Liver (tissue), 9 donors: ENCODE results near the gene LMF1. TPM values are rescaled to one million over a fixed set of nuclear protein-coding genes. Genes with fewer than 3 reads are reported as not detected.

Experiments used
- DNase-seq: peaks from one replicate; pipeline ENCODE4 v3.0.0-alpha.2; 2017; ENCODE audit warnings: low spot score
- H3K27ac ChIP-seq, 2 donors: one replicate each; pipeline ENCODE4 v1.7.0; 2013; ENCODE audit warnings: inconsistent platforms in 2 of 2, low read length in 2 of 2, control low read depth in 1 of 2, low read depth in 1 of 2, mild to moderate bottlenecking in 1 of 2
- H3K27me3 ChIP-seq, 4 donors: one replicate each; pipeline versions ENCODE4 v1.6.1 to v1.7.0; 2013; ENCODE audit warnings: low read length in 3 of 4, inconsistent platforms in 1 of 4, mild to moderate bottlenecking in 1 of 4, moderate library complexity in 1 of 4; ENCODE audit not compliant: control insufficient read depth in 4 of 4, insufficient read depth in 4 of 4
- H3K36me3 ChIP-seq, 4 donors: one replicate each; pipeline versions ENCODE4 v1.6.1 to v1.7.0; 2013; ENCODE audit warnings: low read length in 3 of 4, mild to moderate bottlenecking in 3 of 4, low read depth in 1 of 4, moderate library complexity in 1 of 4; ENCODE audit not compliant: control insufficient read depth in 4 of 4, insufficient read depth in 3 of 4
- H3K4me1 ChIP-seq, 4 donors: one replicate each; pipeline versions ENCODE4 v1.6.1 to v1.7.0; 2013; ENCODE audit warnings: low read length in 3 of 4, mild to moderate bottlenecking in 3 of 4, moderate library complexity in 1 of 4; ENCODE audit not compliant: control insufficient read depth in 4 of 4, insufficient read depth in 4 of 4
- H3K4me3 ChIP-seq, 3 donors: one replicate each; pipeline versions ENCODE4 v1.6.1 to v1.7.0; 2013; ENCODE audit warnings: low read length in 3 of 3, control low read depth in 1 of 3, low read depth in 1 of 3, mild to moderate bottlenecking in 1 of 3
- H3K9ac ChIP-seq, 2 donors: one replicate each; pipeline ENCODE4 v1.7.0; 2013; ENCODE audit warnings: low read length in 2 of 2, mild to moderate bottlenecking in 2 of 2, moderate library complexity in 2 of 2, control low read depth in 1 of 2, low read depth in 1 of 2
- H3K9me3 ChIP-seq, 4 donors: one replicate each; pipeline versions ENCODE4 v1.6.1 to v1.7.0; 2013; ENCODE audit warnings: low read length in 3 of 4; ENCODE audit not compliant: control insufficient read depth in 4 of 4
- ATF3 ChIP-seq: IDR thresholded peaks from 2 replicates; pipeline ENCODE4 v1.6.1; 2016; ENCODE audit warnings: antibody characterized with exemption
- EGR1 ChIP-seq, 2 donors: IDR thresholded peaks; 2 replicates each; pipeline ENCODE4 v1.6.1; 2016 to 2018; ENCODE audit warnings: antibody characterized with exemption in 2 of 2, low read depth in 2 of 2
- FOXA1 ChIP-seq: IDR thresholded peaks from 2 replicates; pipeline ENCODE4 v1.6.1; 2016; ENCODE audit warnings: antibody characterized with exemption
- FOXA2 ChIP-seq: IDR thresholded peaks from 2 replicates; pipeline ENCODE4 v1.6.1; 2016; ENCODE audit warnings: antibody characterized with exemption
- GABPA ChIP-seq, 2 donors: IDR thresholded peaks in 1 of 2; conservative IDR thresholded peaks in 1 of 2; 2 replicates each; pipeline ENCODE4 v1.6.1; 2016; ENCODE audit warnings: antibody characterized with exemption in 2 of 2, mild to moderate bottlenecking in 1 of 2, moderate library complexity in 1 of 2
- JUND ChIP-seq, 2 donors: IDR thresholded peaks; 2 replicates each; pipeline ENCODE4 v1.6.1; 2016; ENCODE audit warnings: antibody characterized with exemption in 2 of 2
- REST ChIP-seq: IDR thresholded peaks from 2 replicates; pipeline ENCODE4 v1.6.1; 2016; ENCODE audit warnings: antibody characterized with exemption, mild to moderate bottlenecking
- SP1 ChIP-seq: IDR thresholded peaks from 2 replicates; pipeline ENCODE4 v1.6.1; 2018; ENCODE audit warnings: antibody characterized with exemption, mild to moderate bottlenecking
- TAF1 ChIP-seq: conservative IDR thresholded peaks from 2 replicates; pipeline ENCODE4 v1.6.1; 2016; ENCODE audit warnings: antibody characterized with exemption, mild to moderate bottlenecking
- YY1 ChIP-seq: IDR thresholded peaks from 2 replicates; pipeline ENCODE4 v1.6.1; 2016; ENCODE audit warnings: antibody characterized with exemption, mild to moderate bottlenecking
- WGBS: extraction: QIAGEN DNeasy Blood & Tissue Kit; methylation state at CpG from one replicate; pipeline ENCODE4 v1.1.7; 2013; 5-methylcytosine and 5-hydroxymethylcytosine counted together
- polyA plus RNA-seq, 2 donors: library from polyadenylated mRNA; stranded (reverse) in 1 of 2; unstranded in 1 of 2; fragments of 200-250 nt in 1 of 2; fragments of >200 nt in 1 of 2; fragmentation: Nextera tagmentation in 1 of 2; extraction: Ambion mirVana in 1 of 2; gene quantifications; one replicate each; pipeline versions ENCODE4 v1.2.1 to v1.2.3, GENCODE V29; 2013 to 2015
- total RNA-seq, 2 donors: library from RNA; depleted of rRNA; stranded (reverse); fragments of >200 nt; gene quantifications; one replicate each; pipeline ENCODE4 v1.2.3, GENCODE V29; 2014
- TF ChIP-seq, protein P1 (sequence below): fragments of 150-350 bp; IDR thresholded peaks from 2 replicates; pipeline ENCODE4 v1.5.1; 2017; ENCODE audit warnings: improper control_type of control experiment, low read depth, low read length; ENCODE audit not compliant: missing input control
- TF ChIP-seq, protein P2 (sequence below): IDR thresholded peaks from 2 replicates; pipeline ENCODE4 v1.6.1; 2016; ENCODE audit warnings: antibody characterized with exemption
- donor health status: healthy.
- donor health status: healthy.
- donor health status: healthy.
- donor health status: healthy.
- donor health status: healthy.

LMF1 gene
- total RNA-seq (10 to 100 TPM in 1 of 2 donors, 1 to 10 TPM in 1; 8.8 to 24.3 TPM), polyA plus RNA-seq (10 to 100 TPM; 11.5 to 13.6 TPM)

- Histone ChIP-seq H3K9me3 (no peaks in the 10 kb centered on the region), H3K27me3 (no peaks in the 10 kb centered on the region), H3K4me3 (peak within 1 kb of the TSS; percentile 85 to 89 (median 85)), H3K27ac (peak within 1 kb of the TSS; percentile 46 to 65), H3K4me1 (peaks cover 4 to 17% (median 9%) of the 10 kb centered on the region in 4 donors), H3K36me3 (peaks cover 0 to 5% (median 1%) of the 10 kb centered on the region in 4 donors), H3K9ac (peak within 1 kb of the TSS in 1 of 2 donors; percentile 66)
- peak; percentile 100 for DNase-seq
- TF ChIP-seq GABPA (IDR thresholded peaks at IDR 0.05 in 1 of 2, conservative IDR thresholded peaks at IDR 0.05 in 1 of 2) (peak in 1 of 2 donors; percentile 22), SP1 (peak; percentile 23), TAF1 (no peak), YY1 (peak; percentile 98), EGR1 (IDR thresholded peaks at IDR 0.05; ENCODE audit: low read depth in 2 of 2) (peak in 1 of 2 donors; percentile 44), FOXA1 (no peak)
- WGBS = 5% methylated on average over 71 of the region's 71 CpGs
These were observed at the start of gene LMF1 for GRCh38 chr16:970766-971581. Gene LMF1 (minus strand): TSS chr16:970984. CDS start chr16:970980, 4 bp downstream.

DNA sequence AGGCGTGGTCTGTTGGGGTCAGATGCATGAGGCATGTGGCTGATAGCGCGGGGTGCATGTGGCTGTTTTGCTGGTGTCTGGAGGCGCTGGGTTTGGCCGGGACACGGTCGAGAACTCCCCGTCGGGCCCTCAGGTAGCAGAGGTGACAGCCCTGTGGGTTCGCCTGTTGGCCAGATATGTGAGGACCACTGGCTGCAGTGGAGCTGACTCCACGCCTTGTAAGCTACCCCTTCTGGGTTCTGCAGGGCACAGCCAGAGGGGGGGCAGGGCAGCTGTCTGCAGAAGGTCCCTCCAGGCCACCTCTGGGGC lies 49.3 kb upstream of the LMF1 start:
- H3K27ac ChIP-seq = no peak overlapping the region
- TF ChIP-seq FOXA2 (no peak), JUND (IDR thresholded peaks at IDR 0.05) (no peak)
- TF ChIP-seq, protein P1, sequence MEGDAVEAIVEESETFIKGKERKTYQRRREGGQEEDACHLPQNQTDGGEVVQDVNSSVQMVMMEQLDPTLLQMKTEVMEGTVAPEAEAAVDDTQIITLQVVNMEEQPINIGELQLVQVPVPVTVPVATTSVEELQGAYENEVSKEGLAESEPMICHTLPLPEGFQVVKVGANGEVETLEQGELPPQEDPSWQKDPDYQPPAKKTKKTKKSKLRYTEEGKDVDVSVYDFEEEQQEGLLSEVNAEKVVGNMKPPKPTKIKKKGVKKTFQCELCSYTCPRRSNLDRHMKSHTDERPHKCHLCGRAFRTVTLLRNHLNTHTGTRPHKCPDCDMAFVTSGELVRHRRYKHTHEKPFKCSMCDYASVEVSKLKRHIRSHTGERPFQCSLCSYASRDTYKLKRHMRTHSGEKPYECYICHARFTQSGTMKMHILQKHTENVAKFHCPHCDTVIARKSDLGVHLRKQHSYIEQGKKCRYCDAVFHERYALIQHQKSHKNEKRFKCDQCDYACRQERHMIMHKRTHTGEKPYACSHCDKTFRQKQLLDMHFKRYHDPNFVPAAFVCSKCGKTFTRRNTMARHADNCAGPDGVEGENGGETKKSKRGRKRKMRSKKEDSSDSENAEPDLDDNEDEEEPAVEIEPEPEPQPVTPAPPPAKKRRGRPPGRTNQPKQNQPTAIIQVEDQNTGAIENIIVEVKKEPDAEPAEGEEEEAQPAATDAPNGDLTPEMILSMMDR = no peak
- TF ChIP-seq, protein P2, sequence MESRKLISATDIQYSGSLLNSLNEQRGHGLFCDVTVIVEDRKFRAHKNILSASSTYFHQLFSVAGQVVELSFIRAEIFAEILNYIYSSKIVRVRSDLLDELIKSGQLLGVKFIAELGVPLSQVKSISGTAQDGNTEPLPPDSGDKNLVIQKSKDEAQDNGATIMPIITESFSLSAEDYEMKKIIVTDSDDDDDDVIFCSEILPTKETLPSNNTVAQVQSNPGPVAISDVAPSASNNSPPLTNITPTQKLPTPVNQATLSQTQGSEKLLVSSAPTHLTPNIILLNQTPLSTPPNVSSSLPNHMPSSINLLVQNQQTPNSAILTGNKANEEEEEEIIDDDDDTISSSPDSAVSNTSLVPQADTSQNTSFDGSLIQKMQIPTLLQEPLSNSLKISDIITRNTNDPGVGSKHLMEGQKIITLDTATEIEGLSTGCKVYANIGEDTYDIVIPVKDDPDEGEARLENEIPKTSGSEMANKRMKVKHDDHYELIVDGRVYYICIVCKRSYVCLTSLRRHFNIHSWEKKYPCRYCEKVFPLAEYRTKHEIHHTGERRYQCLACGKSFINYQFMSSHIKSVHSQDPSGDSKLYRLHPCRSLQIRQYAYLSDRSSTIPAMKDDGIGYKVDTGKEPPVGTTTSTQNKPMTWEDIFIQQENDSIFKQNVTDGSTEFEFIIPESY = no peak
- H3K4me1 ChIP-seq = no peaks in the 10 kb centered on the region
- peaks cover 0 to 5% (median 0%) of the 10 kb centered on the region in 4 donors for H3K27me3 ChIP-seq
- no peaks in the 10 kb centered on the region for H3K9me3 ChIP-seq
- H3K9ac ChIP-seq = no peak overlapping the region
- no peak for DNase-seq
- H3K4me3 ChIP-seq = no peak overlapping the region
- 71% methylated on average over 11 of the region's 11 CpGs for WGBS
- no peaks in the 10 kb centered on the region for H3K36me3 ChIP-seq

DNA sequence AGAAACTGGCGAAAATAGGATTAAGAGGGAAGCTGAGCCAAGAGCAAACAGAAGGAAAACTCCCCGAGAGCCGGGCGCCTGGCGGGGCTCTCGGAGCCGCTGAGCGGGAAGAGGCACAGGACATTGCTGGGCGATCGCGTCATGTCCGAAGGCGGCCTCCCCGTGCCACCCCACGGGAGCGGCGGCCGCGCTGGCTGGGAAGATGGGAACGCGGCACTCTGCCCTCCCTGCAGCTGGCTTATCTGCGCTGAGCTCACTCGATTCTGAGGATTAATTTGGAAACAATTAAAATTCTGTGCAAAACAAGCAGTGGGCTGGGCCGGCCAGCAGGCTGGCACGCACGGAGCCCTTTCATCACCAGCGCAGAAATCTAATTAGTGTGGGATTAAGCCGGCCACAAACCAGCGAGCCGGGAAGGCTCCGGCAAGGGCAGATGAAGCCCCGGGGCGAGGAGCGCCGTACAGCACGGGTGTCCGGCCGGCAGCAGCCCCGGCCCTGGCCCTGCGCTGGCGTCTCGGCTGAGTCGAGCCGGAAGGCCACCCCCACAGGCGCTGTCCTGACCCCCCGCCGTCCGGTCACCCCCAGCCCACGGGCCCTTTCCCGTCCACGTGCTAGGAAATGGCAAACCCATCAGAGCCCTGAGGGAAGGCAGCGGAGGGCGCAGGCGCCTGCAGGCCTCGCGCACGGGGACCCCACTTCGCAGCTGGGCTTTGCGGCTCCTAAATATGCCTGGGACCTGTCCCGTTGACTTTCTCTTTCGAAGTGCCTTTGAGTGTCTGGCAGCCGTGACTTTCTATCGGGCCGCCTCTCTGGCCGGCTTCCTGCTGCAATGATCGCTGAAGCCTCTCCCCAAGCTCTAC lies 48.7 kb upstream of the LMF1 start:
- Histone ChIP-seq H3K4me1 (no peaks in the 10 kb centered on the region), H3K9me3 (no peaks in the 10 kb centered on the region), H3K4me3 (no peak overlapping the region), H3K27me3 (peaks cover 0 to 4% (median 0%) of the 10 kb centered on the region in 4 donors), H3K27ac (peak overlapping the region in 1 of 2 donors; percentile 20), H3K9ac (no peak overlapping the region), H3K36me3 (no peaks in the 10 kb centered on the region)
- no peak for DNase-seq
- 55% methylated on average over 66 of the region's 66 CpGs for WGBS
- TF ChIP-seq ATF3 = no peak
- no peak for TF ChIP-seq JUND (IDR thresholded peaks at IDR 0.05)
- TF ChIP-seq, protein P1 = no peak
- TF ChIP-seq SP1 = no peak
- no peak for TF ChIP-seq YY1
- TF ChIP-seq FOXA1 = no peak
- TF ChIP-seq REST = no peak
